Urinary bladder (tissue), 4 donors: ENCODE measurements around the gene PSD. TPM values are rescaled to one million over a fixed set of nuclear protein-coding genes. Genes with fewer than 3 reads are reported as not detected.
"Not testable (repeated sequence)": the region's sequence is repeated elsewhere in the genome, so short reads cannot be mapped to it uniquely, and the experiment has no call there.

Experiments
- DNase-seq: peaks from one replicate; pipeline ENCODE4 v3.0.0-alpha.2; 2015; ENCODE audit errors: extremely low spot score
- H3K27ac ChIP-seq: one replicate; pipeline ENCODE4 v1.5.1; 2013; ENCODE audit warnings: low read depth, mild to moderate bottlenecking, moderate library complexity
- H3K36me3 ChIP-seq: one replicate; pipeline ENCODE4 v1.6.1; 2013; ENCODE audit warnings: mild to moderate bottlenecking, moderate library complexity; ENCODE audit not compliant: insufficient read depth
- H3K4me1 ChIP-seq: one replicate; pipeline ENCODE4 v1.6.1; 2013; ENCODE audit warnings: mild to moderate bottlenecking, moderate library complexity; ENCODE audit not compliant: insufficient read depth
- H3K4me3 ChIP-seq: one replicate; pipeline ENCODE4 v1.5.1; 2013; ENCODE audit warnings: low read depth, low read length
- WGBS: extraction: QIAGEN DNeasy Blood & Tissue Kit; methylation state at CpG from one replicate; pipeline ENCODE4 v1.1.7; 2013; 5-methylcytosine and 5-hydroxymethylcytosine counted together
- polyA plus RNA-seq: library from polyadenylated mRNA; stranded (reverse); fragments of 200-250 nt; gene quantifications from one replicate; pipeline ENCODE4 v1.2.3, GENCODE V29; 2013
- total RNA-seq: library from RNA; depleted of rRNA; stranded (reverse); fragments of >200 nt; gene quantifications from one replicate; pipeline ENCODE4 v1.2.3, GENCODE V29; 2014
- donor health status: healthy with polysubstance abuse.
- donor health status: healthy.

PSD gene
- total RNA-seq (38.4 TPM), polyA plus RNA-seq (276 TPM)

- no peak within 1 kb of the TSS for H3K27ac ChIP-seq
- 2% methylated on average over 45 of the region's 45 CpGs for WGBS
- no peak for DNase-seq
- H3K4me1 ChIP-seq, result no peaks in the 10 kb centered on the region
- peak within 1 kb of the TSS; percentile 89 for H3K4me3 ChIP-seq
- no peaks in the 10 kb centered on the region for H3K36me3 ChIP-seq
These were observed at the start of gene PSD for GRCh38 chr10:102418622-102419268. PSD (minus strand) TSS chr10:102418785; CDS start chr10:102417038, 1,747 bp downstream.

GRCh38 chr10:102467971-102468438, 49.4 kb upstream of the PSD start:
- no peaks in the 10 kb centered on the region for H3K4me1 ChIP-seq
- H3K36me3 ChIP-seq, result no peaks in the 10 kb centered on the region
- DNase-seq, result no peak
- H3K27ac ChIP-seq, result no peak overlapping the region
- no peak overlapping the region for H3K4me3 ChIP-seq
- WGBS, result 53% methylated on average over 6 of the region's 6 CpGs

GRCh38 chr10:102467318-102467717, 48.7 kb upstream of the PSD start:
- H3K27ac ChIP-seq, result no peak overlapping the region
- DNase-seq, result no peak
- no peak overlapping the region for H3K4me3 ChIP-seq
- 82% methylated on average over 6 of the region's 6 CpGs for WGBS
- no peaks in the 10 kb centered on the region for H3K36me3 ChIP-seq
- no peaks in the 10 kb centered on the region for H3K4me1 ChIP-seq

GRCh38 chr10:102465466-102465865, 46.9 kb upstream of the PSD start:
- no peaks in the 10 kb centered on the region for H3K36me3 ChIP-seq
- no peak for DNase-seq
- H3K4me3 ChIP-seq, result no peak overlapping the region
- no peaks in the 10 kb centered on the region for H3K4me1 ChIP-seq
- WGBS, result 45% methylated on average over 3 of the region's 3 CpGs
- no peak overlapping the region for H3K27ac ChIP-seq

- no peak for DNase-seq
- 84% methylated on average over 10 of the region's 10 CpGs for WGBS
- no peak overlapping the region for H3K4me3 ChIP-seq
- no peaks in the 10 kb centered on the region for H3K4me1 ChIP-seq
- H3K36me3 ChIP-seq, result no peaks in the 10 kb centered on the region
- no peak overlapping the region for H3K27ac ChIP-seq
These were observed 45.4 kb upstream of the PSD start for GRCh38 chr10:102463983-102464382.

GRCh38 chr10:102462512-102463054, 44.0 kb upstream of the PSD start:
- no peaks in the 10 kb centered on the region for H3K4me1 ChIP-seq
- 69% methylated on average over 6 of the region's 6 CpGs for WGBS
- no peak overlapping the region for H3K4me3 ChIP-seq
- H3K36me3 ChIP-seq, result no peaks in the 10 kb centered on the region
- DNase-seq, result no peak
- no peak overlapping the region for H3K27ac ChIP-seq

GRCh38 chr10:102461187-102462054, 42.8 kb upstream of the PSD start:
- 6% methylated on average over 54 of the region's 54 CpGs for WGBS
- no peak overlapping the region for H3K27ac ChIP-seq
- peak overlapping the region; percentile 29 for H3K4me3 ChIP-seq
- H3K4me1 ChIP-seq, result no peaks in the 10 kb centered on the region
- no peaks in the 10 kb centered on the region for H3K36me3 ChIP-seq
- DNase-seq, result peak; percentile 54

- H3K27ac ChIP-seq, result no peak overlapping the region
- H3K4me3 ChIP-seq, result peak overlapping the region; percentile 29
- 29% methylated on average over 8 of the region's 8 CpGs for WGBS
- DNase-seq, result no peak
- no peaks in the 10 kb centered on the region for H3K36me3 ChIP-seq
- no peaks in the 10 kb centered on the region for H3K4me1 ChIP-seq
These were observed 42.2 kb upstream of the PSD start for GRCh38 chr10:102460836-102461186.

- Histone ChIP-seq H3K4me1 (no peaks in the 10 kb centered on the region), H3K27ac (no peak overlapping the region), H3K4me3 (no peak overlapping the region), H3K36me3 (no peaks in the 10 kb centered on the region)
- DNase-seq, result no peak
- WGBS, result 74% methylated on average over 4 of the region's 4 CpGs
These were observed 40.1 kb upstream of the PSD start for GRCh38 chr10:102458656-102459055.

- WGBS, result 83% methylated on average over 9 of the region's 9 CpGs
- Histone ChIP-seq H3K4me1 (no peaks in the 10 kb centered on the region), H3K36me3 (no peaks in the 10 kb centered on the region), H3K4me3 (no peak overlapping the region), H3K27ac (no peak overlapping the region)
- DNase-seq, result no peak
These were observed 39.1 kb upstream of the PSD start for GRCh38 chr10:102457591-102458150.

- Histone ChIP-seq H3K4me1 (no peaks in the 10 kb centered on the region), H3K27ac (no peak overlapping the region), H3K4me3 (no peak overlapping the region), H3K36me3 (no peaks in the 10 kb centered on the region)
- WGBS, result 65% methylated on average over 7 of the region's 7 CpGs
- DNase-seq, result no peak
These were observed 37.4 kb upstream of the PSD start for GRCh38 chr10:102455893-102456471.

- not testable (repeated sequence) for H3K4me3 ChIP-seq, H3K27ac ChIP-seq, DNase-seq, H3K36me3 ChIP-seq, H3K4me1 ChIP-seq
- WGBS, result 60% methylated on average over 13 of the region's 13 CpGs
These were observed 36.3 kb upstream of the PSD start for GRCh38 chr10:102454662-102455487.

- 91% methylated on average over 5 of the region's 5 CpGs for WGBS
- DNase-seq, result no peak
These were observed 34.9 kb upstream of the PSD start for GRCh38 chr10:102453502-102453901.

More at GRCh38 chr10:102453502-102453901, 34.9 kb upstream of the PSD start:
- no peak overlapping the region for H3K4me3 ChIP-seq
- no peaks in the 10 kb centered on the region for H3K36me3 ChIP-seq
- H3K27ac ChIP-seq, result no peak overlapping the region
- H3K4me1 ChIP-seq, result no peaks in the 10 kb centered on the region
